Stomach (tissue), 4 donors: ENCODE measurements around the gene ZBTB7B.

Experiments used
- CTCF ChIP-seq, 7 experiments: fragments of 450-650 bp in 4 of 7; fragments of 200-600 bp in 3 of 7; sonication (generic) in 3 of 7; IDR thresholded peaks; one replicate each; pipeline ENCODE4 v1.5.1; 2016 to 2019; ENCODE audit warnings: antibody characterized with exemption in 7 of 7, control low read depth in 2 of 7, mild to moderate bottlenecking in 1 of 7
- EP300 ChIP-seq: sonication (generic); formaldehyde crosslinking; IDR thresholded peaks from one replicate; pipeline ENCODE4 v1.6.1; 2017; ENCODE audit warnings: antibody characterized with exemption
- POLR2AphosphoS5 ChIP-seq, 3 donors: sonication (generic); formaldehyde crosslinking; IDR thresholded peaks; one replicate each; pipeline ENCODE4 v1.6.1; 2016; ENCODE audit warnings: antibody characterized with exemption in 3 of 3

DNA sequence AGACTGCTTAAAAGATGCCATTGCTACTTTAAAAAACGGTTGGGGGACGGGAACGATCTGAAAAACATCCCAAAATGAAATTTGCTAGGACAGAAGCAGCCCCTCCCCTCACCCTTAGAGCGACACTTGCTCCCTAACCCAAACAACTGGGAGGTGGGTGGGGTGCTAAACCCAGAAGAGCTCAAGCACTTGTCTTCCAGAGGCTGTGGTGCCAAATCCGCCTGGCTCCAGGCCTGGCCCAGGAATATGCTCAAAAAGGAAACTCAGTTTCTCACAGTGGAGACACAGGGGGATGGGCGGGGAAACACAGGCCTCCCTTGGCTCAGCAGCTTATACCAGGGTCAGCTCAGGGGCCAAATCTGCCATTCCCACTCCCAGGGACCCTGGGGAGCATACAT, 46.1 kb upstream of the ZBTB7B start:
- TF ChIP-seq CTCF (IDR thresholded peaks at IDR 0.05) (no peak), POLR2AphosphoS5 (IDR thresholded peaks at IDR 0.05) (no peak), EP300 (no peak)
